GM19025 (cell line): Measurements from ENCODE around the gene SMC4.
"Not testable (repeated sequence)": the region's sequence is repeated elsewhere in the genome, so short reads cannot be mapped to it uniquely, and the experiment has no call there.

Experiments
- ATAC-seq: cut with Tn5 transposase; IDR thresholded peaks from one replicate; pipeline ENCODE4 v1.9.1; 2021; ENCODE audit warnings: mild to moderate bottlenecking, low read depth, moderate library complexity; ENCODE audit not compliant: unreplicated experiment

The SMC4 gene

GRCh38 chr3:160399125-160400029 lies at the start of gene SMC4, which contains the start of gene IFT80:
Gene SMC4 (plus strand): TSS chr3:160399650. CDS start chr3:160400827, 1,177 bp downstream.
Gene IFT80 (minus strand): TSS chr3:160399225. CDS start chr3:160384600, 14,625 bp downstream.
- ATAC-seq, result peak; percentile 94

- ATAC-seq, result no peak
These were observed 43.6 kb upstream of the SMC4 start for GRCh38 chr3:160355826-160356225.

DNA sequence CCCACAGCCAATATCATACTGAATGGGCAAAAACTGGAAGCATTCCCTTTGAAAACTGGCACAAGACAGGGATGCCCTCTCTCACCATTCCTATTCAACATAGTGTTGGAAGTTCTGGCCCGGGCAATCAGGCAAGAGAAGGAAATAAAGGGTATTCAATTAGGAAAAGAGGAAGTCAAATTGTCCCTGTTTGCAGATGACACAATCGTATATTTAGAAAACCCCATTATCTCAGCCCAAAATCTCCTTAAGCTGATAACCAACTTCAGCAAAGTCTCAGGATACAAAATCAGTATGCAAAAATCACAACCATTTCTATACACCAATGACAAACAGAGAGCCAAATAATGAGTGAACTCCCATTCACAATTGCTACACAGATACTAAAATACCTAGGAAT lies 36.6 kb upstream of the SMC4 start:
- not testable (repeated sequence) for ATAC-seq

GRCh38 chr3:160365869-160366522 lies 33.5 kb upstream of the SMC4 start:
- ATAC-seq, result no peak

- no peak for ATAC-seq
These were observed 30.6 kb upstream of the SMC4 start for GRCh38 chr3:160368804-160369203.

DNA sequence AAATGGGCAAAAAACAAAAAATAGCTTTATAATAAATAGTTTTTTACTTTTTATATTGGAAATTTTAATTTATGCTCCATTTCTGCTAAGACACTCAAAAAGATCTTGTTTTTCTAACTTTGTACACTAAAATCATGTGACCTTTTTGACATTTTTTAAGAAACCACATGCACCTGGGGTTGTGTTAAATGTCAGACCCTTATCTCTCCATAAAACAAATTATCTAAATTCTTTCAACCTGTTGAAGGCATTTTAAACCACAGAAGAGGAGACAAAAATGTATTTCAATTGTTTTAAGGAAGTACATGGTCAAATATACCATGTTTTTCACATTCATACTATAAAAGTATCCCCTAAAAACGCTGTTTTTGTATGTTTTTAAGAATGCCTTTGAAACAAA lies 29.7 kb upstream of the SMC4 start:
- ATAC-seq, result no peak

- ATAC-seq, result no peak
These were observed 28.2 kb upstream of the SMC4 start for GRCh38 chr3:160370987-160371857.

- ATAC-seq, result no peak
These were observed 26.7 kb upstream of the SMC4 start for GRCh38 chr3:160372780-160373179.

GRCh38 chr3:160373655-160374054 lies 25.8 kb upstream of the SMC4 start:
- ATAC-seq, result no peak

GRCh38 chr3:160374472-160374871 lies 25.0 kb upstream of the SMC4 start:
- no peak for ATAC-seq

DNA sequence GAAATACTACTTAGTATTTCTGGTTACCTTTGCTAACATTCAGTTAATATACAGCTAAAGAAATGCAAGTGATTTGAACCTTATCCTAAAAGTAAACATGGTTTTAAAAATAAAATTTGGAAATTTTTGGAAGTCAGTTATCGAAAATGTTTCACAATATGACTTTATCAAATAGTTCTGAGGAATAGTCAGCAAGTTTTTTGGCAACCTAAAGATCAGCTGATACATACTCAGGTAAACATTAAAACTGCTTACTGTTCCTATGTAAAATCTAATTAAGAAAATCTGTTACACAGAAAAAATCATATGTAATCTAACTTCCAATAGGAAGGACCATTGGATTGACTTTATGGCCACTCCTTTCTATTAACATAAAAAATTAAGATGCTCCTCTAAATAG lies 24.5 kb upstream of the SMC4 start:
- no peak for ATAC-seq

DNA sequence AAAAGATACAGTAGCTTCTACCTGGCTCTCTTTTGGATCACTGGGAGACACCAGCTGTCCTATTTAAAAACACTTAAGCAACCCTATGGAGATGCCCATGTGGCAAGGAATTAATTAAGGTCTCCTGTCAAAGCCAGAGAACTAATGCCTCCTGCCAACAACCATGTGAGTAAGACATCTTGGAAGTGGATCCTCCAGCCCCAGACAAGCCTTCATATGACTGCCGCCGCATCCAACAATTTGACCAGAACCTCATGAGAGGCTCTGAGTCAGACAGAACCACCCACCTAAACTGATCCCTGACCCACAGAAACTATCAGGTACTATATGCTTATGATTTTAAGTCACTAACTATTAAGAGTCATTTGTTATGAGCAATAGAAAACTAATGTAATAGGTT lies 22.8 kb upstream of the SMC4 start:
- ATAC-seq, result no peak

DNA sequence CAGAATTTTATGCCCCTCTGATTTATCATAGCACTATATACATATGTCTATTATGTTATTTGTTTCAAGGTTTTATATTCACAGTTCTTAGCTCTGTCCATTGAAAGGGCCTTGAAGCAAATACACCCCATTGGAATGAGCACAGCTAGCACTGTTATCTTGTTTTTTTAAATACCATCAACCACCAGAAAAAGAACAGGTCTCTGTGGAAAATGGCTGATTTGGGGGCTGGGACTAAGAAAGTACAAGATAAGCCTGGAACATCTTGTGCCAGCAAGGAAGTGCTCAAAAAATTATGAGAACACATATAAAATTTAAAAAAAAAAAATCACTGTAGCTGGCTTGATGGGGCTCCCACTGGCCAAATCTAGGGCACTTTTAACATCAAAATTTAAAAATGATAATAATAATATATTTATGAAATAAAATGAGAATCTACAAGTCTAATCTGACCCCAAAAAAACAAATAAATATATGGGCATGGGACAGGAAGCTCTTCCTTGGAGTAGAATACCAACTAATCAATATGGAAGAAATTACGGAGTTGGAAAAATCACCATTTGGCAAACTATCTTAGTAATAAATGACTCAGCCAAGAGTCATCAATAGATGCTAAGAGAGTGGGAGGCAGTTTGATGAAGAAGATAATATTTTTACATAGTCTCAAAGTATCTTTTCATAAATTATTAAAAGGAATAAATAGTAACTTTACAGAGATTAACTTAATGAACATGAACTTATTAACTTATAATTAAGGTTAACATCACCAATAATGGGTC lies 20.9 kb upstream of the SMC4 start:
- ATAC-seq, result no peak

GRCh38 chr3:160379628-160380214 lies 19.7 kb upstream of the SMC4 start:
- no peak for ATAC-seq

DNA sequence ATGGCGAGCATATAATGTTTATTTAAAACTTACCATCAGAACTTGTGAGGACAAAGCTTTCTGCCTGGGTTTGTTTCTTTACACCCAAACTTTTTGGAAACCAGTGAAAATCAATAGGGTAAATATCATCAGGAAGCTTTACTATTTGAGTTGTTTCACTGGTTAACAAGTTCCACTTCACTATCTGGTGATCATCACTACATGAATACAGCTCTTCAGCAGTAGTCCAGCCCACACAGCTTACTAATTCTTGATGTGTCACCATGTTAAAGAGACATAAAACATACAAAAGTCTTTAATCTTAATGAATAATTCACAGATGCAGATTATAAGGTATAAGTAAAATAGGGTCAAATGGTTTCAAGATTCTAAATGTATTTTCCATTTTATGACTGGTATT lies 18.0 kb upstream of the SMC4 start:
- ATAC-seq, result no peak

GRCh38 chr3:160384639-160385318 lies 14.7 kb upstream of the SMC4 start:
- no peak for ATAC-seq

GRCh38 chr3:160390565-160391138 lies 8.8 kb upstream of the SMC4 start:
- ATAC-seq, result no peak

DNA sequence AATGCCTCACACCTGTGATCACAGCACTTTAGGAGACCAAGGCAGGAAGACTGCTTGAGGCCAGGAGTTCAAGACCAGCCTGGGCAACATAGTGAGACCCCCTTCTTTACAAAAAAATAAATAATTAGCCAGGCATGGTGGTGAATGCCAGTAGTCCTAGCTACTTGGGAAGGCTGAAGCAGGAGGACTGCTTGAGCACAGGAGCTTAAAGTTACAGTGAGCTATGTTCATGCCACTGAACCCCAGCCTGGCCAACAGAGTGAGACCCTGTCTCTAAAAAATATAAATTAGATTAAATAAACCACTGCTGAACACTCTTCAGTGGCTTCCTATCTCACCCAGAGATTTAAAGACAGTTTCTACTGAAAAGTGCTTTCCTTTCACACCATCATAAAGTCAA lies 6.7 kb upstream of the SMC4 start:
- ATAC-seq, result no peak
